Mesenchymal stem cell (in vitro differentiated cells and primary cell): ENCODE data around the gene RFTN1.

ENCODE experiments used
- DNase-seq: peaks from one replicate; pipeline ENCODE4 v3.0.0-alpha.2; 2013
- H2AFZ ChIP-seq: one replicate; pipeline ENCODE4 v1.6.1; 2013; ENCODE audit warnings: low read depth, mild to moderate bottlenecking, control low read depth, inconsistent platforms, low read length, moderate library complexity
- H2AK5ac ChIP-seq: 2 replicates; pipeline ENCODE4 v1.6.1; 2013; ENCODE audit warnings: low read length, moderate library complexity, mild to moderate bottlenecking, inconsistent platforms; ENCODE audit not compliant: severe bottlenecking
- H2BK120ac ChIP-seq: one replicate; pipeline ENCODE4 v1.6.1; 2013; ENCODE audit warnings: low read depth, mild to moderate bottlenecking, inconsistent platforms, low read length, moderate library complexity
- H2BK12ac ChIP-seq, 2 experiments: one replicate each; pipeline ENCODE4 v1.6.1; 2013; ENCODE audit warnings: inconsistent platforms in 2 of 2, low read length in 2 of 2, mild to moderate bottlenecking in 2 of 2, moderate library complexity in 2 of 2, control low read depth in 1 of 2
- H2BK15ac ChIP-seq: one replicate; pipeline ENCODE4 v1.6.1; 2013; ENCODE audit warnings: mild to moderate bottlenecking, low read depth, inconsistent platforms; ENCODE audit not compliant: poor library complexity, severe bottlenecking
- H2BK5ac ChIP-seq: 2 replicates; pipeline ENCODE4 v1.6.1; 2013; ENCODE audit warnings: low read depth, mild to moderate bottlenecking, low read length, control low read depth, inconsistent platforms; ENCODE audit not compliant: poor library complexity, severe bottlenecking
- H3K14ac ChIP-seq, 2 experiments: one replicate each; pipeline ENCODE4 v1.6.1; 2013; ENCODE audit warnings: inconsistent platforms in 2 of 2, low read length in 2 of 2, control low read depth in 1 of 2, mild to moderate bottlenecking in 1 of 2, moderate library complexity in 1 of 2
- H3K18ac ChIP-seq, 2 experiments: one replicate each; pipeline ENCODE4 v1.6.1; 2013; ENCODE audit warnings: inconsistent platforms in 2 of 2, low read length in 2 of 2, control low read depth in 1 of 2, low read depth in 1 of 2, mild to moderate bottlenecking in 1 of 2
- H3K23ac ChIP-seq, 2 experiments: one replicate each; pipeline ENCODE4 v1.6.1; 2013; ENCODE audit warnings: inconsistent platforms in 2 of 2, low read length in 2 of 2, mild to moderate bottlenecking in 2 of 2, moderate library complexity in 2 of 2, control low read depth in 1 of 2
- H3K27ac ChIP-seq: 2 replicates; pipeline ENCODE4 v1.5.1; 2013; ENCODE audit warnings: mild to moderate bottlenecking, moderate library complexity, low read length, control low read depth, inconsistent platforms; ENCODE audit not compliant: poor library complexity, severe bottlenecking
- H3K27me3 ChIP-seq, 2 experiments: 2 replicates each; pipeline versions ENCODE4 v1.6.1 to v1.7.0; 2013; ENCODE audit warnings: low read length in 2 of 2, mild to moderate bottlenecking in 2 of 2, moderate library complexity in 2 of 2, control low read depth in 1 of 2, inconsistent platforms in 1 of 2; ENCODE audit not compliant: control insufficient read depth in 1 of 2, insufficient read depth in 1 of 2
- H3K36me3 ChIP-seq, 2 experiments: 2 replicates each; pipeline versions ENCODE4 v1.6.1 to v1.7.0; 2013; ENCODE audit warnings: low read length in 2 of 2, control low read depth in 1 of 2, inconsistent platforms in 1 of 2, low read depth in 1 of 2, mild to moderate bottlenecking in 1 of 2; ENCODE audit not compliant: insufficient read depth in 2 of 2, control insufficient read depth in 1 of 2
- H3K4ac ChIP-seq, 2 experiments: one replicate each; pipeline ENCODE4 v1.6.1; 2013; ENCODE audit warnings: inconsistent platforms in 2 of 2, low read length in 2 of 2, mild to moderate bottlenecking in 2 of 2, moderate library complexity in 2 of 2, control low read depth in 1 of 2, low read depth in 1 of 2
- H3K4me1 ChIP-seq: 2 replicates; pipeline ENCODE4 v1.6.1; 2013; ENCODE audit warnings: low read depth, low read length, control low read depth; ENCODE audit not compliant: control insufficient read depth, insufficient read depth
- H3K4me2 ChIP-seq: 2 replicates; pipeline ENCODE4 v1.6.1; 2013; ENCODE audit warnings: low read length, mild to moderate bottlenecking, inconsistent platforms; ENCODE audit not compliant: poor library complexity, severe bottlenecking
- H3K4me3 ChIP-seq, 2 experiments: 2 replicates each; pipeline versions ENCODE4 v1.5.1 to v1.7.0; 2013; ENCODE audit warnings: low read length in 2 of 2, mild to moderate bottlenecking in 2 of 2, control low read depth in 1 of 2, low read depth in 1 of 2; ENCODE audit not compliant: insufficient read depth in 1 of 2
- H3K79me1 ChIP-seq: replicated peaks from 2 replicates; pipeline ENCODE4 v1.6.1; 2013; ENCODE audit warnings: mild to moderate bottlenecking, control low read depth, low read length, inconsistent platforms; ENCODE audit not compliant: poor library complexity, severe bottlenecking
- H3K9ac ChIP-seq: 2 replicates; pipeline ENCODE4 v1.7.0; 2013; ENCODE audit warnings: mild to moderate bottlenecking, low read length, moderate library complexity
- H3K9me3 ChIP-seq: 2 replicates; pipeline ENCODE4 v1.7.0; 2013; ENCODE audit warnings: mild to moderate bottlenecking, low read length; ENCODE audit not compliant: control insufficient read depth
- H4K8ac ChIP-seq: one replicate; pipeline ENCODE4 v1.6.1; 2013; ENCODE audit warnings: inconsistent platforms, mild to moderate bottlenecking, low read length, moderate library complexity
- H4K91ac ChIP-seq: one replicate; pipeline ENCODE4 v1.6.1; 2013; ENCODE audit warnings: mild to moderate bottlenecking, low read length, inconsistent platforms
- WGBS: methylation state at CpG from one replicate; pipeline ENCODE4 v1.1.7; 2013; ENCODE audit warnings: mixed read lengths; 5-methylcytosine and 5-hydroxymethylcytosine counted together

Gene RFTN1

GRCh38 chr3:16322189-16322588 lies 191.3 kb downstream of the RFTN1 start:
- Histone ChIP-seq H3K4me3 (no peak overlapping the region), H2BK120ac (no peak overlapping the region), H3K36me3 (peaks cover 65 to 79% of the 10 kb centered on the region in 2 experiments), H3K9me3 (no peaks in the 10 kb centered on the region), H3K4me1 (peaks cover 13% of the 10 kb centered on the region), H2AFZ (no peak overlapping the region), H3K4ac (no peak overlapping the region), H4K91ac (no peak overlapping the region), H4K8ac (no peak overlapping the region), H3K4me2 (no peak overlapping the region), H3K23ac (no peak overlapping the region), H3K9ac (no peak overlapping the region), H3K27me3 (no peaks in the 10 kb centered on the region), H3K18ac (no peak overlapping the region), H2BK5ac (no peak overlapping the region), H2BK12ac (peak overlapping the region in 1 of 2 experiments; percentile 9), H2BK15ac (no peak overlapping the region), H3K27ac (no peak overlapping the region), H3K79me1 (peaks cover 49% of the 10 kb centered on the region), H3K14ac (no peak overlapping the region), H2AK5ac (no peak overlapping the region)
- WGBS = 96% methylated on average over 5 of the region's 5 CpGs
- DNase-seq = no peak

- no peak overlapping the region for H3K4me3 ChIP-seq
- H3K27ac ChIP-seq = no peak overlapping the region
- H4K8ac ChIP-seq = no peak overlapping the region
- H3K27me3 ChIP-seq = no peaks in the 10 kb centered on the region
- no peak overlapping the region for H3K14ac ChIP-seq
- H3K4me1 ChIP-seq = peaks cover 13% of the 10 kb centered on the region
- H2BK5ac ChIP-seq = no peak overlapping the region
- H3K18ac ChIP-seq = no peak overlapping the region
- no peaks in the 10 kb centered on the region for H3K9me3 ChIP-seq
- H3K36me3 ChIP-seq = peaks cover 68 to 85% of the 10 kb centered on the region in 2 experiments
- H2AFZ ChIP-seq = no peak overlapping the region
- DNase-seq = no peak
- no peak overlapping the region for H3K9ac ChIP-seq
- no peak overlapping the region for H2BK120ac ChIP-seq
- H3K23ac ChIP-seq = no peak overlapping the region
- H3K79me1 ChIP-seq = peaks cover 53% of the 10 kb centered on the region
- no peak overlapping the region for H4K91ac ChIP-seq
- H2BK15ac ChIP-seq = no peak overlapping the region
- no peak overlapping the region for H2AK5ac ChIP-seq
- no peak overlapping the region for H2BK12ac ChIP-seq
- H3K4ac ChIP-seq = no peak overlapping the region
- WGBS = 98% methylated on average over 3 of the region's 3 CpGs
- H3K4me2 ChIP-seq = no peak overlapping the region
Measured at GRCh38 chr3:16320711-16321110, 192.8 kb downstream of the RFTN1 start.

GRCh38 chr3:16319723-16320122 lies 193.8 kb downstream of the RFTN1 start:
- Histone ChIP-seq H3K79me1 (peaks cover 46% of the 10 kb centered on the region), H3K4me2 (no peak overlapping the region), H4K91ac (no peak overlapping the region), H3K27me3 (no peaks in the 10 kb centered on the region), H2BK5ac (no peak overlapping the region), H3K9me3 (no peaks in the 10 kb centered on the region), H2BK12ac (peak overlapping the region in 1 of 2 experiments; percentile 10), H2AK5ac (no peak overlapping the region), H2BK120ac (no peak overlapping the region), H3K27ac (no peak overlapping the region), H3K4me3 (no peak overlapping the region), H4K8ac (no peak overlapping the region), H3K4me1 (peaks cover 13% of the 10 kb centered on the region), H2BK15ac (no peak overlapping the region), H3K23ac (no peak overlapping the region), H3K14ac (no peak overlapping the region), H2AFZ (no peak overlapping the region), H3K4ac (no peak overlapping the region), H3K9ac (no peak overlapping the region), H3K36me3 (peaks cover 65 to 83% of the 10 kb centered on the region in 2 experiments), H3K18ac (no peak overlapping the region)
- DNase-seq = no peak
- WGBS = 99% methylated on average over 4 of the region's 4 CpGs

- peaks cover 13% of the 10 kb centered on the region for H3K4me1 ChIP-seq
- no peak overlapping the region for H4K8ac ChIP-seq
- no peak overlapping the region for H3K9ac ChIP-seq
- no peaks in the 10 kb centered on the region for H3K9me3 ChIP-seq
- no peak overlapping the region for H3K4me2 ChIP-seq
- H2BK120ac ChIP-seq = no peak overlapping the region
- no peaks in the 10 kb centered on the region for H3K27me3 ChIP-seq
- peaks cover 66 to 84% of the 10 kb centered on the region in 2 experiments for H3K36me3 ChIP-seq
- H3K79me1 ChIP-seq = peaks cover 46% of the 10 kb centered on the region
- no peak overlapping the region for H3K14ac ChIP-seq
- no peak overlapping the region for H3K4me3 ChIP-seq
- no peak overlapping the region for H2BK5ac ChIP-seq
- whole genome bisulfite sequencing = 71% methylated on average over 4 of the region's 4 CpGs
- H2BK15ac ChIP-seq = no peak overlapping the region
- H3K18ac ChIP-seq = peak overlapping the region in 1 of 2 experiments; percentile 80
- DNase-seq = no peak
- no peak overlapping the region for H3K27ac ChIP-seq
- H2BK12ac ChIP-seq = peak overlapping the region in 1 of 2 experiments; percentile 74
- H4K91ac ChIP-seq = no peak overlapping the region
- H2AFZ ChIP-seq = no peak overlapping the region
- H3K23ac ChIP-seq = no peak overlapping the region
- no peak overlapping the region for H3K4ac ChIP-seq
- H2AK5ac ChIP-seq = no peak overlapping the region
Measured at GRCh38 chr3:16319307-16319706, 194.2 kb downstream of the RFTN1 start.
